H1 (cell line): ENCODE results near the gene PXDN.

ENCODE experiments used
- JUND ChIP-seq: IDR thresholded peaks from 2 replicates; pipeline ENCODE4 v1.6.1; 2011; ENCODE audit warnings: mild to moderate bottlenecking, improper control_type of control experiment, low read length
- TF ChIP-seq, protein P1 (sequence below), 3 experiments: IDR thresholded peaks; 1 replicate in 2 of 3; 2 replicates in 1 of 3; pipeline versions ENCODE4 v1.5.1 to v1.6.1; 2011; ENCODE audit warnings: low read length in 3 of 3, mild to moderate bottlenecking in 3 of 3, inconsistent platforms in 2 of 3, low read depth in 1 of 3, moderate library complexity in 1 of 3; ENCODE audit not compliant: insufficient read depth in 1 of 3; ENCODE audit errors: control extremely low read depth in 1 of 3

DNA sequence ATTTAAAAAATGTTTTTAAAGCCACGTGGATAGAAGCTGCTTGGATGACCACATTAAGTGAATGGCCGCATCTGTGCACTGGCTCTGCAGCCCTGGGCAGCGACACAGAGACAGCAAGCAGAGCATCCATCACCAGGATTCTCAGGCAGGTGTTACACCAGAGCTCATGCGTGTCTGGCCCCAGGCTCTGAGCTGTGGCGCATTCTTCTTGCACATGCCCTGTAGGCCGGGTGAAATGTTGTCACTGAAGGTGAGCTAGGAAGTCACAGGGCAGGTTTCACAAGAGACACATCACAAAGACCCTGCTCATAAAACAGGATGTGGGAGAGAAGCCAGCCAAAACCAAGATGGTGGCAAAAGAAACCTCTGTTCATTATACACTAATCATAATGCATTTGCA is 8.4 kb upstream of the PXDN start:
- TF ChIP-seq JUND: no peak
- TF ChIP-seq, protein P1, sequence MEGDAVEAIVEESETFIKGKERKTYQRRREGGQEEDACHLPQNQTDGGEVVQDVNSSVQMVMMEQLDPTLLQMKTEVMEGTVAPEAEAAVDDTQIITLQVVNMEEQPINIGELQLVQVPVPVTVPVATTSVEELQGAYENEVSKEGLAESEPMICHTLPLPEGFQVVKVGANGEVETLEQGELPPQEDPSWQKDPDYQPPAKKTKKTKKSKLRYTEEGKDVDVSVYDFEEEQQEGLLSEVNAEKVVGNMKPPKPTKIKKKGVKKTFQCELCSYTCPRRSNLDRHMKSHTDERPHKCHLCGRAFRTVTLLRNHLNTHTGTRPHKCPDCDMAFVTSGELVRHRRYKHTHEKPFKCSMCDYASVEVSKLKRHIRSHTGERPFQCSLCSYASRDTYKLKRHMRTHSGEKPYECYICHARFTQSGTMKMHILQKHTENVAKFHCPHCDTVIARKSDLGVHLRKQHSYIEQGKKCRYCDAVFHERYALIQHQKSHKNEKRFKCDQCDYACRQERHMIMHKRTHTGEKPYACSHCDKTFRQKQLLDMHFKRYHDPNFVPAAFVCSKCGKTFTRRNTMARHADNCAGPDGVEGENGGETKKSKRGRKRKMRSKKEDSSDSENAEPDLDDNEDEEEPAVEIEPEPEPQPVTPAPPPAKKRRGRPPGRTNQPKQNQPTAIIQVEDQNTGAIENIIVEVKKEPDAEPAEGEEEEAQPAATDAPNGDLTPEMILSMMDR (IDR thresholded peaks at IDR 0.05; ENCODE audit: control extremely low read depth in 1 of 3, insufficient read depth in 1 of 3, low read depth in 1 of 3, low read length in 3 of 3): no peak
